Sigmoid colon (tissue), 7 donors: ENCODE data around the gene ARL10. TPM values are rescaled to one million over a fixed set of nuclear protein-coding genes. Genes with fewer than 3 reads are reported as not detected.

Experiments used
- DNase-seq: peaks from one replicate; pipeline ENCODE4 v3.0.0-alpha.2; 2019
- H3K27ac ChIP-seq, 4 donors: fragments of 200-600 bp; sonication (generic); one replicate each; pipeline ENCODE4 v1.5.1; 2016 to 2019; ENCODE audit warnings: mild to moderate bottlenecking in 1 of 4
- H3K27me3 ChIP-seq, 3 donors: fragments of 200-600 bp; sonication (generic); one replicate each; pipeline ENCODE4 v1.5.1; 2019; ENCODE audit warnings: mild to moderate bottlenecking in 1 of 3
- H3K36me3 ChIP-seq, 4 donors: fragments of 200-600 bp; sonication (generic); one replicate each; pipeline ENCODE4 v1.5.1; 2016 to 2019
- H3K4me1 ChIP-seq, 4 donors: fragments of 200-600 bp; sonication (generic); one replicate each; pipeline ENCODE4 v1.5.1; 2017 to 2019
- H3K4me3 ChIP-seq, 4 donors: fragments of 200-600 bp; sonication (generic); one replicate each; pipeline ENCODE4 v1.5.1; 2017 to 2019; ENCODE audit warnings: mild to moderate bottlenecking in 2 of 4, moderate library complexity in 1 of 4
- H3K9me3 ChIP-seq, 4 donors: fragments of 200-600 bp in 3 of 4; sonication (generic) in 3 of 4; one replicate each; pipeline versions ENCODE4 v1.5.1 to v1.6.1; 2013 to 2019
- EP300 ChIP-seq, 4 donors: sonication (generic); formaldehyde crosslinking; IDR thresholded peaks; one replicate each; pipeline ENCODE4 v1.6.1; 2017; ENCODE audit warnings: antibody characterized with exemption in 4 of 4
- POLR2A ChIP-seq, 2 donors: fragments of 450-650 bp; IDR thresholded peaks; one replicate each; pipeline ENCODE4 v1.6.1; 2016; ENCODE audit warnings: antibody characterized with exemption in 2 of 2, mild to moderate bottlenecking in 2 of 2, moderate library complexity in 2 of 2
- POLR2AphosphoS5 ChIP-seq, 4 donors: sonication (generic); formaldehyde crosslinking; IDR thresholded peaks; one replicate each; pipeline ENCODE4 v1.6.1; 2017; ENCODE audit warnings: antibody characterized with exemption in 4 of 4
- WGBS, 2 donors: extraction: QIAGEN DNeasy Blood & Tissue Kit; methylation state at CpG; one replicate each; pipeline ENCODE4 v1.1.7; 2013; 5-methylcytosine and 5-hydroxymethylcytosine counted together
- intact Hi-C: fragments of 100-400 bp; cut with DNase I; formaldehyde crosslinking; loops from one replicate; pipeline ENCODE4 v1.15.1; 2023
- polyA plus RNA-seq, 3 donors: library from polyadenylated mRNA; stranded (reverse); fragments of 200-250 nt; gene quantifications; one replicate each; pipeline ENCODE4 v1.2.3, GENCODE V29; 2013
- total RNA-seq, 4 donors: library from RNA; depleted of rRNA; stranded (reverse); fragments of >200 nt; gene quantifications; one replicate each; pipeline ENCODE4 v1.1.0, GENCODE V29; 2016
- TF ChIP-seq, protein P1 (sequence below), 4 experiments: fragments of 450-650 bp in 3 of 4; fragments of 200-600 bp in 1 of 4; IDR thresholded peaks; one replicate each; pipeline ENCODE4 v1.5.1; 2016 to 2019; ENCODE audit warnings: antibody characterized with exemption in 4 of 4, mild to moderate bottlenecking in 3 of 4, moderate library complexity in 2 of 4
- donor health status: healthy with polysubstance abuse.
- donor health status: Bipolar disorder and iron deficiency.
- donor health status: healthy.

Gene ARL10
- total and polyA plus RNA-seq, 7 donors: 0.23 to 16.9 (median 5.6) TPM

DNA sequence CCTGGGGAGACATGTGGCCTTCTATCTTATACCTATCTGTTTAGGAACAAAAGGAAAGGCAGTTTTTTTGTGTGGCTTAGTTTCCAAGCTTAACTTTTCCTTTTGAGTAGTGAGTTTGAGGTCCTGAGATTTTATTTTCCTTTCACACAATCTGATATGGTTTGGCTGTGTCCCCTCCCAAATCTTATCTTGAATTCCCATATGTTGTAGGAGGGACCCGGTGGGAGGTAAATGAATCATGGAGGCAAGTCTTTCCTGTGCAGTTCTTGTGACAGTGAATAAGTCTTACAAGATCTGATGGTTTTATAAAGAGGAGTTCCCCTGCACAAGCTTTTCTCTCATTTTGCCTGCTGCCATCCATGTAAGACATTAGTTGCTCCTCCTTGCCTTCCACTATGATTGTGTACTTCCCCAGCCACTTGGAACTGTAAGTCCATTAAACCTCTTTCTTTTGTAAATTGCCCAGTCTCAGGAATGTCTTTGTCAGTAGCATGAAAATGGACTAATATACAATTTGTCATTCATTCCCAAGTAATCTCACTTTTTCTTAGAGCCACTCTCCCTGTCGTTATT, 55.8 kb downstream of the ARL10 start:
- intact Hi-C loops: no loop called here
- H3K27me3 ChIP-seq: no peaks in the 10 kb centered on the region
- H3K4me3 ChIP-seq: no peak overlapping the region
- 83 to 86% methylated on average over 2 of the region's 2 CpGs for WGBS, 2 donors
- no peak overlapping the region for H3K27ac ChIP-seq
- H3K36me3 ChIP-seq: no peaks in the 10 kb centered on the region
- peaks cover 0 to 8% (median 7%) of the 10 kb centered on the region in 4 donors for H3K4me1 ChIP-seq
- DNase-seq: no peak
- TF ChIP-seq EP300 (IDR thresholded peaks at IDR 0.05) (no peak), POLR2AphosphoS5 (IDR thresholded peaks at IDR 0.05) (no peak), POLR2A (IDR thresholded peaks at IDR 0.05) (no peak)
- TF ChIP-seq, protein P1, sequence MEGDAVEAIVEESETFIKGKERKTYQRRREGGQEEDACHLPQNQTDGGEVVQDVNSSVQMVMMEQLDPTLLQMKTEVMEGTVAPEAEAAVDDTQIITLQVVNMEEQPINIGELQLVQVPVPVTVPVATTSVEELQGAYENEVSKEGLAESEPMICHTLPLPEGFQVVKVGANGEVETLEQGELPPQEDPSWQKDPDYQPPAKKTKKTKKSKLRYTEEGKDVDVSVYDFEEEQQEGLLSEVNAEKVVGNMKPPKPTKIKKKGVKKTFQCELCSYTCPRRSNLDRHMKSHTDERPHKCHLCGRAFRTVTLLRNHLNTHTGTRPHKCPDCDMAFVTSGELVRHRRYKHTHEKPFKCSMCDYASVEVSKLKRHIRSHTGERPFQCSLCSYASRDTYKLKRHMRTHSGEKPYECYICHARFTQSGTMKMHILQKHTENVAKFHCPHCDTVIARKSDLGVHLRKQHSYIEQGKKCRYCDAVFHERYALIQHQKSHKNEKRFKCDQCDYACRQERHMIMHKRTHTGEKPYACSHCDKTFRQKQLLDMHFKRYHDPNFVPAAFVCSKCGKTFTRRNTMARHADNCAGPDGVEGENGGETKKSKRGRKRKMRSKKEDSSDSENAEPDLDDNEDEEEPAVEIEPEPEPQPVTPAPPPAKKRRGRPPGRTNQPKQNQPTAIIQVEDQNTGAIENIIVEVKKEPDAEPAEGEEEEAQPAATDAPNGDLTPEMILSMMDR (IDR thresholded peaks at IDR 0.05): no peak
- H3K9me3 ChIP-seq: no peaks in the 10 kb centered on the region

DNA sequence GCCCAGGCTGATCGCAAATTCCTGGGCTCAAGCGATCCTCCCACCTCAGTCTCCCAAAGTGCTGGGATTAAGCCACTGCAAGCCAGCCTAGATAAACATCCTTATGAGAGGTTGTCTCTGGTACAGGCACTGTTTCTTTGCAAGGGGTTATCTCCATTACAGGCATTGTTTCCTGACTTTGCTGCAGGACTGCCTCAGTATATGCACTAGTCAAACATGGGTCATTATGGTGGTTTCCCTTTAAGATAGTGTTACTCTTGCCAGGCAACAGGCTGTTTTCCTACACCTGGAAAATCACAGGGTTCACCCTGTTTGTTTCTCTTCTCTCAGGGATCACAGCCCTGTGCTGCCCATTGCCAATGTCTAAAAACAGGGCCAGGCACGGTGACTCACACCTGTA, 58.9 kb downstream of the ARL10 start:
- DNase-seq: no peak
- H3K27me3 ChIP-seq: no peaks in the 10 kb centered on the region
- intact Hi-C loops: no loop called here
- H3K9me3 ChIP-seq: no peaks in the 10 kb centered on the region
- no peak for TF ChIP-seq EP300 (IDR thresholded peaks at IDR 0.05)
- TF ChIP-seq, protein P1 (IDR thresholded peaks at IDR 0.05): no peak
- TF ChIP-seq POLR2A (IDR thresholded peaks at IDR 0.05): no peak
- TF ChIP-seq POLR2AphosphoS5 (IDR thresholded peaks at IDR 0.05): no peak
- H3K4me1 ChIP-seq: no peaks in the 10 kb centered on the region
- no peak overlapping the region for H3K4me3 ChIP-seq
- WGBS, 2 donors: 73 to 95% methylated on average over 3 of the region's 3 CpGs
- no peak overlapping the region for H3K27ac ChIP-seq
- no peaks in the 10 kb centered on the region for H3K36me3 ChIP-seq

DNA sequence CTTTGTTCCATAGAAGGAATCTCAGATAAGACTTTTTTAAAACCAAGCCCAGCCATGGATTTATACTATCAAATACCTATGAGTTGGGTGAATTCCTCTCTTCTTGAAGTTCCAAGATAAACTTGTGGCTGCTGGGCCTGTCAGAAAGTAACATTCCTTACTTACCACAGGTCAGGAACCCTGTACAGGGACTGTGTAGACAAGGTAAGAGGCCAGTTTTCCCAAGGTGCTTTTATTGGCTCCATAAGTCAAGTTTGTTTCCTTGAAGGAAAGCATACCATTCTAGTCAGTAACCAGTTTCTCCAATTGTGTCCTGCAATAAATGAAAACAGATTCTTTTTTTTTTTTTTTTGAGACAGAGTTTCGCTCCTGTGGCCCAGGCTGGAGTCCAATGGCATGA, 59.9 kb downstream of the ARL10 start:
- no peak overlapping the region for H3K27ac ChIP-seq
- H3K36me3 ChIP-seq: no peaks in the 10 kb centered on the region
- H3K9me3 ChIP-seq: no peaks in the 10 kb centered on the region
- no peak for TF ChIP-seq EP300 (IDR thresholded peaks at IDR 0.05)
- TF ChIP-seq, protein P1 (IDR thresholded peaks at IDR 0.05): no peak
- no peak for TF ChIP-seq POLR2AphosphoS5 (IDR thresholded peaks at IDR 0.05)
- TF ChIP-seq POLR2A (IDR thresholded peaks at IDR 0.05): no peak
- intact Hi-C loops: no loop called here
- no peaks in the 10 kb centered on the region for H3K4me1 ChIP-seq
- WGBS, 2 donors: 21 to 90% methylated on average over 1 of the region's 1 CpG
- DNase-seq: no peak
- no peaks in the 10 kb centered on the region for H3K27me3 ChIP-seq
- no peak overlapping the region for H3K4me3 ChIP-seq

DNA sequence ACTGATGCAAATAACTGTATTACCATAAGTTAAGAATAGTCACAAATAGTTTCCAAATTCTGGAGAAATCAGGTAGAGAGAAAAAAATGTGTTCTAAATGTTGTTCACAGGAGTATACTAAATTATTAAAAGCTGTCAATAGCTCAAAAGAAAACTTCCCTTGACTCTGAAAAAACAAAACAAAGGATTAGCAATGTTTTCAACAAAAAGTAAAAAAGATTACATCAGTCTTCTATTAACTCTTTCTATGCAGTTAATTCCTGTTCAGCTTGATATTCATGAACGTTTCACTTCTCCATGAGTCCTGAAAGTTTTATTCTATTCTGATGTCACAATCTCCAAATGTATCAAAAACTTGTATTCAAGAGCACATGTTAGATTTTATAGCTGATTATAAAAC, 60.5 kb downstream of the ARL10 start:
- Histone ChIP-seq H3K4me1 (no peaks in the 10 kb centered on the region), H3K4me3 (no peak overlapping the region), H3K27me3 (no peaks in the 10 kb centered on the region), H3K36me3 (no peaks in the 10 kb centered on the region), H3K27ac (no peak overlapping the region), H3K9me3 (no peaks in the 10 kb centered on the region)
- DNase-seq: no peak
- TF ChIP-seq EP300 (IDR thresholded peaks at IDR 0.05) (no peak), POLR2AphosphoS5 (IDR thresholded peaks at IDR 0.05) (no peak)
- TF ChIP-seq, protein P1 (IDR thresholded peaks at IDR 0.05): no peak
- 88 to 90% methylated on average over 1 of the region's 1 CpG for WGBS, 2 donors
- intact Hi-C loops: no loop called here

- WGBS, 2 donors: 73 to 88% methylated on average over 1 of the region's 1 CpG
- Histone ChIP-seq H3K27ac (no peak overlapping the region), H3K4me1 (no peaks in the 10 kb centered on the region), H3K27me3 (no peaks in the 10 kb centered on the region), H3K9me3 (no peaks in the 10 kb centered on the region), H3K4me3 (no peak overlapping the region), H3K36me3 (no peaks in the 10 kb centered on the region)
- intact Hi-C loops: no loop called here
- TF ChIP-seq EP300 (IDR thresholded peaks at IDR 0.05): no peak
- TF ChIP-seq, protein P1 (IDR thresholded peaks at IDR 0.05): no peak
- TF ChIP-seq POLR2A (IDR thresholded peaks at IDR 0.05): no peak
- TF ChIP-seq POLR2AphosphoS5 (IDR thresholded peaks at IDR 0.05): no peak
- DNase-seq: no peak
These were observed 61.6 kb downstream of the ARL10 start for GRCh38 chr5:176426876-176427275.
